Measurements from ENCODE around the gene ZNF473.

Gene ZNF473

GRCh38 chr19:50051964-50052363 is 26.2 kb downstream of the ZNF473 start:
- no peak for TF ChIP-seq CTCF (IDR thresholded peaks at IDR 0.05; ENCODE audit: low read depth, low read length)
- H3K4me3 ChIP-seq (ENCODE audit: low read depth, low read length), result no peak overlapping the region
- no peak for DNase-seq (ENCODE audit: low read depth, low spot score)
- in situ Hi-C loops (cut with HindIII; ENCODE audit: low sequenced_read_pairs), result no loop called here

GRCh38 chr19:50053119-50053518 is 27.3 kb downstream of the ZNF473 start:
- in situ Hi-C loops (cut with HindIII; ENCODE audit: low sequenced_read_pairs), result no loop called here
- DNase-seq (ENCODE audit: low read depth, low spot score), result no peak
- no peak overlapping the region for H3K4me3 ChIP-seq (ENCODE audit: low read depth, low read length)
- TF ChIP-seq CTCF (IDR thresholded peaks at IDR 0.05; ENCODE audit: low read depth, low read length), result no peak

GRCh38 chr19:50058425-50058824 is 32.6 kb downstream of the ZNF473 start:
- H3K4me3 ChIP-seq (ENCODE audit: low read depth, low read length), result no peak overlapping the region
- in situ Hi-C loops (cut with HindIII; ENCODE audit: low sequenced_read_pairs), result no loop called here
- no peak for TF ChIP-seq CTCF (IDR thresholded peaks at IDR 0.05; ENCODE audit: low read depth, low read length)
- no peak for DNase-seq (ENCODE audit: low read depth, low spot score)

GRCh38 chr19:50059045-50059444 is 33.2 kb downstream of the ZNF473 start:
- in situ Hi-C loops (cut with HindIII; ENCODE audit: low sequenced_read_pairs), result no loop called here
- TF ChIP-seq CTCF (IDR thresholded peaks at IDR 0.05; ENCODE audit: low read depth, low read length), result no peak
- no peak overlapping the region for H3K4me3 ChIP-seq (ENCODE audit: low read depth, low read length)
- DNase-seq (ENCODE audit: low read depth, low spot score), result no peak

- no peak overlapping the region for H3K4me3 ChIP-seq (ENCODE audit: low read depth, low read length)
- in situ Hi-C loops (cut with HindIII; ENCODE audit: low sequenced_read_pairs), result no loop called here
- TF ChIP-seq CTCF (IDR thresholded peaks at IDR 0.05; ENCODE audit: low read depth, low read length), result no peak
- DNase-seq (ENCODE audit: low read depth, low spot score), result no peak
Measured at GRCh38 chr19:50060107-50060506, 34.3 kb downstream of the ZNF473 start.

- no peak for DNase-seq (ENCODE audit: low read depth, low spot score)
- H3K4me3 ChIP-seq (ENCODE audit: low read depth, low read length), result no peak overlapping the region
- in situ Hi-C loops (cut with HindIII; ENCODE audit: low sequenced_read_pairs), result no loop called here
- no peak for TF ChIP-seq CTCF (IDR thresholded peaks at IDR 0.05; ENCODE audit: low read depth, low read length)
Measured at GRCh38 chr19:50061650-50062049, 35.8 kb downstream of the ZNF473 start.

- no peak for TF ChIP-seq CTCF (IDR thresholded peaks at IDR 0.05; ENCODE audit: low read depth, low read length)
- no peak for DNase-seq (ENCODE audit: low read depth, low spot score)
- in situ Hi-C loops (cut with HindIII; ENCODE audit: low sequenced_read_pairs), result no loop called here
- H3K4me3 ChIP-seq (ENCODE audit: low read depth, low read length), result no peak overlapping the region
Measured at GRCh38 chr19:50065938-50066337, 40.1 kb downstream of the ZNF473 start.

Measured in astrocyte of the spinal cord (primary cell).